Measurements from ENCODE around the gene NOS1. TPM values are rescaled to one million over a fixed set of nuclear protein-coding genes. Genes with fewer than 3 reads are reported as not detected.

Gene NOS1
- total RNA-seq, 1 donor from 2014 or later, result 0.48 TPM

DNA sequence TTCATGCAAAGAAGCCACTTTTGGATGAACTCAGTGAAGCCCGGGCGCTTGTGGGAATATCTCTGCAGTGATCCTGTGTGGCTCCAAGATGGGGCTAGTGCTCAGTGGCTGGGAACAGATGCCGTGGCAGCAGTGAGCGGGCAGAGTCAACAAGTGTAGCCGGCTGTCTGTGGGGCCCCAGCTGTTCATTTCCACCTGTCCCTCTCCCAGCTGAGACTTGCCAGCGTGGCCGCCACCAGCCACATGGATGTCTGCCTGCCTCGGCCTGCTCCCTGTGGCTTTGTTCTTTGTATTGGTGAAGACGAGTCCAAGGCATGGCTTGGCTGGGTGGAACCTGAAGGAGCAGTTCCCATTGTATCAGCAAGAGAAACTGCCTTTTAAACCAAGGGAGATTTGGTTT lies 77.3 kb downstream of the NOS1 start:
- H3K36me3 Mint-ChIP-seq, result no peaks in the 10 kb centered on the region
- no peak overlapping the region for H3K4me3 Mint-ChIP-seq
- peaks cover 17% of the 10 kb centered on the region for H3K27me3 Mint-ChIP-seq
- H3K27ac Mint-ChIP-seq, result no peak overlapping the region
- no peak for DNase-seq (ENCODE audit: extremely low spot score, unreplicated experiment)
- H3K9me3 Mint-ChIP-seq, result peaks cover 6% of the 10 kb centered on the region
- TF ChIP-seq, protein P1, sequence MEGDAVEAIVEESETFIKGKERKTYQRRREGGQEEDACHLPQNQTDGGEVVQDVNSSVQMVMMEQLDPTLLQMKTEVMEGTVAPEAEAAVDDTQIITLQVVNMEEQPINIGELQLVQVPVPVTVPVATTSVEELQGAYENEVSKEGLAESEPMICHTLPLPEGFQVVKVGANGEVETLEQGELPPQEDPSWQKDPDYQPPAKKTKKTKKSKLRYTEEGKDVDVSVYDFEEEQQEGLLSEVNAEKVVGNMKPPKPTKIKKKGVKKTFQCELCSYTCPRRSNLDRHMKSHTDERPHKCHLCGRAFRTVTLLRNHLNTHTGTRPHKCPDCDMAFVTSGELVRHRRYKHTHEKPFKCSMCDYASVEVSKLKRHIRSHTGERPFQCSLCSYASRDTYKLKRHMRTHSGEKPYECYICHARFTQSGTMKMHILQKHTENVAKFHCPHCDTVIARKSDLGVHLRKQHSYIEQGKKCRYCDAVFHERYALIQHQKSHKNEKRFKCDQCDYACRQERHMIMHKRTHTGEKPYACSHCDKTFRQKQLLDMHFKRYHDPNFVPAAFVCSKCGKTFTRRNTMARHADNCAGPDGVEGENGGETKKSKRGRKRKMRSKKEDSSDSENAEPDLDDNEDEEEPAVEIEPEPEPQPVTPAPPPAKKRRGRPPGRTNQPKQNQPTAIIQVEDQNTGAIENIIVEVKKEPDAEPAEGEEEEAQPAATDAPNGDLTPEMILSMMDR (conservative IDR thresholded peaks at IDR 0.05), result no peak
- H3K4me1 Mint-ChIP-seq (ENCODE audit: unreplicated experiment), result no peaks in the 10 kb centered on the region

DNA sequence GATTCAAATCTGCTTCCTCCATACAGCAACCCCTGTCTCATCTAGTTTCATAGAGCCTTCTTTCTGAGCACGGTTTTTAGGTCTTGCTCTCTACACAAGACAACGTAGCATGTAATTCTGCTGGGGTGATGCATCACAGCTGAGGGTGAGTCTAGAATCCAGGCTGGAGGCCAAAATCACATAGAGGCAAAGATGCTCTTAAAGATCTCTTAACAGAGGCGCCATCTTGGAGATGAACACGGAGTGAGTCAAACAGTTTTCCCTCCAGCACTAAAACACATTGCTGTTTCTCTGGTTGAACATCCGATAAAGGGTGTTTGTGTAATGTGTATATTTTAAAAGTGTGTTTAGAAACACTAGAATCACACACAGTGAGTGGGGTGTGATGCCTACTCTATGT lies 78.9 kb downstream of the NOS1 start:
- peaks cover 20% of the 10 kb centered on the region for H3K27me3 Mint-ChIP-seq
- peaks cover 3% of the 10 kb centered on the region for H3K9me3 Mint-ChIP-seq
- no peak overlapping the region for H3K4me3 Mint-ChIP-seq
- no peaks in the 10 kb centered on the region for H3K36me3 Mint-ChIP-seq
- DNase-seq (ENCODE audit: extremely low spot score, unreplicated experiment), result no peak
- no peaks in the 10 kb centered on the region for H3K4me1 Mint-ChIP-seq (ENCODE audit: unreplicated experiment)
- TF ChIP-seq, protein P1 (conservative IDR thresholded peaks at IDR 0.05), result no peak
- no peak overlapping the region for H3K27ac Mint-ChIP-seq

DNA sequence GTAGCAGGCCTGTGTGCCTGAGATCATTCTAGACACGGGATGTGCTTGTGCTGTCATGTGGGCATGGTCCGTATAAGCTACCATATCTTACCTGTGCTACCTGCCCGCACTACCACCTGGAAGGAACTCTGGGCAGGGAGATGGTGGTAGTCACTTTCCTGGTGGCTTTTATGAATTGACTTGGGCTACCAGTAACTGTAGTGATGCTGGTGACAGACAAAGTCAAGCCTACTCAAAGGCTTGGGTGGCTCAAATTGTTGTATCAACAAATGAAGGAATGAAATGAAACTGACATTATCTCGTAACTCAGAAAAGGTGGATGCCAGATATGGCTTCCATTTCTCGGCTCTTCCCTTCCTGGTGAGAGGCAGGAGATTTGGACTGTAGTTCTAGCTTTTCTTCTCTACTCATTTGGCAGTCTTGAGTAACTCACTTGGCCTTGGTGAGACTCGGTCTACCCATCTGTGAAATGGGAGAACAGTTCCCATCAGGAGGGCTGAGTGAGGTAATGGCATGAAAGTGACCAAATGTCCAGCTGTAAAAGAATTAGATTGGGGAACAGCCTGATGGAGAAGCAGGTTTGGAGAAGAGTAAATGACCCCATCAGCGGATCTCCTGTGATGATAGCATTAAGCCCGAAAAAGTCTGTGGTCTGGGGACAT lies 81.3 kb downstream of the NOS1 start:
- Mint-ChIP-seq H3K9me3 (peaks cover 3% of the 10 kb centered on the region), H3K4me1 (ENCODE audit: unreplicated experiment) (no peaks in the 10 kb centered on the region), H3K36me3 (no peaks in the 10 kb centered on the region), H3K27me3 (peaks cover 23% of the 10 kb centered on the region), H3K27ac (no peak overlapping the region), H3K4me3 (no peak overlapping the region)
- TF ChIP-seq, protein P1 (conservative IDR thresholded peaks at IDR 0.05), result no peak
- no peak for DNase-seq (ENCODE audit: extremely low spot score, unreplicated experiment)

DNA sequence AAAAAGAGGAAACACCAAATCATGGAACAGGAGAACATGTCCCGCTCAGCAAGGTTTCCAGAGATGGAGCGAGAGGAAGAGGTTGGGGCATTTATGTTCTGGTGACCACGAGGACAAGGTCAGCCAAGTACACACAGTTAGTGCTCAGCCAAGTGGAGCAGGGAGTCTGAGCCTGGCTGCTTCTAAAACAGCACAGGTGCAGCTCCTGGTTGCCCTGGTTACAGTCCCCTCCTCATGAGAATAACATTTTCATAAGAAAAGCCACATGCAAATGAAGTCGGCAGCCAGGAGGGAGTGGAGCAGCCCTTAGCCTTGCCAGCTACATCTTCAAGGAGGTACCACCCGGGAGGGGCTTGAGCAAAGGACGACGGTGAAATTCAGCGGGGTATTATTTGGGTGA lies 81.8 kb downstream of the NOS1 start:
- DNase-seq (ENCODE audit: extremely low spot score, unreplicated experiment), result no peak
- Mint-ChIP-seq H3K9me3 (peaks cover 3% of the 10 kb centered on the region), H3K27ac (no peak overlapping the region), H3K4me3 (no peak overlapping the region), H3K4me1 (ENCODE audit: unreplicated experiment) (no peaks in the 10 kb centered on the region), H3K27me3 (peaks cover 23% of the 10 kb centered on the region), H3K36me3 (no peaks in the 10 kb centered on the region)
- TF ChIP-seq, protein P1 (conservative IDR thresholded peaks at IDR 0.05), result no peak

GRCh38 chr12:117277875-117278274 lies 83.6 kb downstream of the NOS1 start:
- Mint-ChIP-seq H3K36me3 (no peaks in the 10 kb centered on the region), H3K4me1 (ENCODE audit: unreplicated experiment) (no peaks in the 10 kb centered on the region), H3K4me3 (no peak overlapping the region), H3K27ac (no peak overlapping the region), H3K9me3 (peaks cover 3% of the 10 kb centered on the region), H3K27me3 (peaks cover 32% of the 10 kb centered on the region)
- DNase-seq (ENCODE audit: extremely low spot score, unreplicated experiment), result no peak
- TF ChIP-seq, protein P1 (conservative IDR thresholded peaks at IDR 0.05), result no peak

Measured in type B pancreatic cell (in vitro differentiated cells).